HG02642 (cell line): Measurements from ENCODE around the gene HIC1.

ENCODE experiments used
- ATAC-seq: cut with Tn5 transposase; IDR thresholded peaks from one replicate; pipeline ENCODE4 v1.9.1; 2021; ENCODE audit warnings: mild to moderate bottlenecking; ENCODE audit not compliant: unreplicated experiment, poor library complexity

The HIC1 gene

DNA sequence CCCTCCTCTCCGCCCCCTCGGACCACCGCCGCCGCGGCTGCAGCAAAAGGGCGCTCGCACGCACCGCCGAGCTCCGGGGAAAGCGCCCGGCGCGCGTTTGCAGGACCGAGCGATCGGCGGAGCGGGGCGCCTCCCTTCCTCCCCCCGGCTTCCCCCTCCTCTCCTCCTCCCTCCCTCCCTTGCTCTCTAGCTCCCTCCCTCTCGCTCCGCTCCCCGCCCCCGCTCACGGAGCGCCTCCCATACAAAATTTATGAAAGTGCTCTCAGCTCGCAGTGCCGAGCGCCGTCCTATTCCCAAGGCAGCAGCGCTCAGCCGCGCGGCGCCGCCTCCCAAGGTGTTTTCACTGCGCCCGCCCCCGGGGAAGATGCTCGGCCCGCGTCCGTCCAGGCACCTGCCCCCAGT lies 29.7 kb upstream of the HIC1 start, which contains the start of gene RTN4RL1:
TSS of gene RTN4RL1 (minus strand) at position 115 of the 402 bp plus-strand sequence. CDS start 469 bp downstream, outside the sequence.
- ATAC-seq, result no peak

- no peak for ATAC-seq
Observed at GRCh38 chr17:2025622-2026309, 29.1 kb upstream of the HIC1 start.

GRCh38 chr17:2027528-2028233 lies 27.2 kb upstream of the HIC1 start:
- no peak for ATAC-seq

- no peak for ATAC-seq
Observed at GRCh38 chr17:2028234-2028614, 26.7 kb upstream of the HIC1 start.

DNA sequence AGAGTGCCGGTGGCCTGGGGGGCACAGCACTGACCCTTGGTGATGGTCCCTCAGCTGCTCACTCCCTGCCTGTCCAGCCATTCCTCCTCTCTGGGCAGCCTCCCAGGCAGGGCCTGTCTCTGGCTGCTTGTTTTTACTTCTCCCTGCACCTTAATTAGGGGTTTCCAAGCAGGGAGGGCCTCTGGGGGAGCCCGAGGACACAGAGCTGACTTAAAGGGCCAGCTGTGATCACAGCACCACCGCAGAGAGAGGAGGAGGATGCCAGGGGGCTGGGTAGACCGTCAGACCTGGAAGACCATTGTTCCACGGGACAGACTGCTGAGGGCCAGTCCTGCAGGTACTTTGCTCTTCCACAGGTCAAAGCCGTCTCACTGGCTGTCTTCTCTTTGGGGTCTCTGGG lies 26.2 kb upstream of the HIC1 start:
- no peak for ATAC-seq

DNA sequence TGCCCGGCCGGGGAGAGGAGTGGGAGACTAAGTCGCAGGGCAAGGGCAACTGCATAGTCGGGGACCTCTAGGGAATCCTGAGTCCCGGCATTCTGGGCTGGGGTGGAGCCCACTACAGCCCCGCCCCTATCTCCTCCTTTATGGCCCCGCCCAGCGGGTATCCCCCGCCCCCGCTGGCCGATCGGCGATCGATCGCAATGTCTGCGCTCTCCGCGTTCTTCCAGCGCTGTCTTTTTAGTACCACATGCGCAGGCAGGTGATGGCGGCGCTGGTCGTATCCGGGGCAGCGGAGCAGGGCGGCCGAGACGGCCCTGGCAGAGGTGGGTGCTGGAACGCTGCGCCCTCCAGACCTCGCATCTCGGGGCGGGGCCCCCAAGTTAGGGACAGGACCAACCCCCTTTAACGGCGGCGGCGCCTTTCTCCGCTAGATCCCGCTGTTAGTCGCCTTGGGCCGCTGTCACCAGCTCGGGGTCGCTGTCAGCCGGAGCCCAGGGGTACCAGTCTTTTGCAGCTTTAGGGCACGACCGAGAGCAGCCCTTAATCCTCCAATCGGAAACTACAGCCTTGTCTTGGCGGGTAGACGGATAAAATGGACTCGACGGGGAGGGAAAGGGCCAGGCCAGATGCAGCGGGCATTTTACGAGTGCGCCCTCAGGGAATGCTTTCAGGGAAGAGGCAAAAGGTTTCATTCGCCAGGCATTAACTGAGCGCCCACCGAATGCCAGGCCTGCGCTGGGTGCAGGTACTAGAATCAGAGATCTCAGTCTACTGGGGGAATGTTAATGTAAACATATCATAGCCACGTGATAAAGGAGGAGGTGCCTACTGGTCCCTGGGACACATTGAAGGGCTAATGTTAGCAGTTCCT lies 24.8 kb upstream of the HIC1 start, which contains the start of gene DPH1:
TSS of gene DPH1 (plus strand) at position 243 of the 868 bp plus-strand sequence. CDS start at position 260, 17 bp downstream.
- peak; percentile 79 for ATAC-seq

GRCh38 chr17:2030779-2031163 lies 24.1 kb upstream of the HIC1 start:
- ATAC-seq, result peak; percentile 17

DNA sequence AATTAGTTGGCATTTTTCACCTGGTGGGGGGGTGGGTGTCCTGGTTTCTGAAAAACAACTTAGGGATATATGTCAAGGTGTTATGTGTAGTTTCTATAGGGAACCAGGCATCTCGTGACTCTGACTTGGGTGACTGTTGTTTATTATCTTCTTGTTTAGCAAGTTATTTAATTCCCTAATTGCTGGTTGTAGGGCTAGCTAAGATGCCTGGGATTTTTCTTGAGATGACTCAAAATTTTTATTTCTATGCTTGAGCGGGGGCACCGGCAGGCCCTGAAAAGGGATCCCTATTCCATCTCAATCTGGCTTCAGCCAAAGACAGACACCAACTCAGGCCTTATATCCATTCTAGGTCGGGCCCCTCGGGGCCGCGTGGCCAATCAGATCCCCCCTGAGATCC lies 21.8 kb upstream of the HIC1 start:
- ATAC-seq, result no peak

DNA sequence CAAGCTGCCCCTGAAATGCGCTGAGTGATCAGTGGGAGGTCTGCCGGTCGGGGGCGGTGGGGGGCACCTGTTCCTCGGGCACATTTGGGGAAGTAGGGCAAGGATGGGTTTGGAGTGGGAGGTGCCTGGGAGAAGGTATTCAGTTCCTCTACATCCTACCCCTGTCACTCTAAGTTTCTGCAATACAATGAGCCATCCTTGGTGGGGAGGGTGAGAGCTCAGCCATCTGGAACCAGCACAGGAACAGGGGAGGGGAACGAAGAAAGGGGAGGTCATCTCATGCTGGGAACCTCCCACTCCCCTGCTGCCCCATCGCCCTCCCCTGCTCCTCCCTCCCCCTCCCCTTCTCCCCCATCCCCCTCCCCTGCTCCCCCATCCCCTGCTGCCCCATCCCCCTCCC lies 20.7 kb upstream of the HIC1 start:
- ATAC-seq, result no peak

DNA sequence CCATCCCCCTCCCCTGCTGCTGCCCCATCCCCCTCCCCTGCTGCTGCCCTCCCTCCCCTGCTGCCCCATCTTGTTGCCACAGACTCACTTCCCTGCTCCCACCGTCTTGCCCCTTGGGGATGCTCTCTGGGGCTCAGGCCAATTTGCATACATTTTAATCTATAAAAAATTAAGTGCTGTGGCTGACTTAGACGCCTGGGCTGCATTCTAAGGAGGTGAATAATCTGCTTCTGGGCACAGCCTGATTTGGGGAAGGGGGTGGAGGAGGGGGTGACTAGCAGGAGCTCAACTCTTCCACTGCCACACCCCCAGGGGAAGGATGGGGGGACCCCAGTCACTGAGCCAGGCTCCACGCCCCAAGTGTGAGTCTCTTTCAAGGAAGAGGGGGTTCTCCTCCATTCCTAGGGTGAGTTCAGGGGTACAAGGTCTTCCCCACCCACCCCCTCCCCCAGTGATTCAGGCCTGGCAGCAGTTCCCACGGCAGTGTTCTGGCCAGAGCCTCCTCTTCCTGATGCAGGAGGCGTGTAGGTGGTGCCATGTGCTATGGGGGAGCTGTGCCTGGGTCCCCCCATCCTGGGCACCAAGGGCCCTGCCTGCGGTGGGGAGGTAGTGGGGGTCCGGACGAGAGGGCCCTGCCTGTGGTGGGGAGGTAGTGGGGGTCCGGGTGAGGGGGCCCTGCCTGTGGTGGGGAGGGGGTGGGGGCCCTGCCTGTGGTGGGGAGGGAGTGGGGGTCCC lies 19.9 kb upstream of the HIC1 start:
- no peak for ATAC-seq

GRCh38 chr17:2035541-2036488 lies 19.1 kb upstream of the HIC1 start:
- ATAC-seq, result no peak

GRCh38 chr17:2037155-2037554 lies 17.7 kb upstream of the HIC1 start:
- ATAC-seq, result no peak

DNA sequence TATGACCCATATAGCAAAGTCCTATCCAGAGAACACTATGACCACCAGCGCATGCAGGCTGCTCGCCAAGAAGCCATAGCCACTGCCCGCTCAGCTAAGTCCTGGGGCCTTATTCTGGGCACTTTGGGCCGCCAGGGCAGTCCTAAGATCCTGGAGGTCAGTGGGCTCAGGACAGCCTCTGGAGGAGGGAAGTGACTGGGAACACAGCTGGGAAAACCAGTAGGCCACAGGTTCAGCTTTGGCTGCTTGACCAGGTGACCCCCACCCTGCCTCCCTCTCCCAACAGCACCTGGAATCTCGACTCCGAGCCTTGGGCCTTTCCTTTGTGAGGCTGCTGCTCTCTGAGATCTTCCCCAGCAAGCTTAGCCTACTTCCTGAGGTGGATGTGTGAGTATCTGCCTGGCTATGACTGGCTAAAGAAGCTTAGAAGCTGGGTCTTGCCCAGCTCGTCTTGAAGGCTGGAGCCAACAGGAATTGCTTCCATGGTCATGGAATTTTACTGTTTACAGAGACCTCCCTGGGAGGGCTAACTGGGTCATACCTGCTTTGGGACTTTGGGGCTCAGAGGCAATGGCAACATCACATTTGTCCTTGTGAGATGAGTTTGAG lies 14.6 kb upstream of the HIC1 start:
- no peak for ATAC-seq

DNA sequence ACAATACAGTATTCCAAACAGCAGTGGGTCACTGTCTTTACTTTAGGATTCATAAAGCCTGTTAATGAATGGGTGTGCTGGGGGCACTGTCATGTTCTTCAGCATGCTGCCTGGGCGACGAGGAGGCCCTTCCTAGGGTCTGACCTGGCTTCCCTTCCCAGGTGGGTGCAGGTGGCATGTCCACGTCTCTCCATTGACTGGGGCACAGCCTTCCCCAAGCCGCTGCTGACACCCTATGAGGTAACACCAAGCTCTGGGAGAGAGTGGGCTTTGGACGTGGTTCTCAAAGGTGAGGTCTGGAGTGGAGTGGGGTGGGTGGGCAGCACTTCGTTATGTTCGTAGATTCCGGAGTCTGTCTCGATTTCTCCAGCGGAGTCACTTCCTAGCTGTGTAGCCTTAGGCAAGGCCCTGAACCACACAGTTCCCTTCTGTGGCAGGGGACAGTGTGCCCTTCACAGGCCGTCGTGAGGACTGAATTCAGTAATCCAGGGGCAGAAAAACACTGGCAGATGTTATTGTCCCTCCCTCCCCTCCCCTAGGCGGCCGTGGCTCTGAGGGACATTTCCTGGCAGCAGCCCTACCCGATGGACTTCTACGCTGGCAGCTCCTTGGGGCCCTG lies 13.9 kb upstream of the HIC1 start:
- ATAC-seq, result no peak

DNA sequence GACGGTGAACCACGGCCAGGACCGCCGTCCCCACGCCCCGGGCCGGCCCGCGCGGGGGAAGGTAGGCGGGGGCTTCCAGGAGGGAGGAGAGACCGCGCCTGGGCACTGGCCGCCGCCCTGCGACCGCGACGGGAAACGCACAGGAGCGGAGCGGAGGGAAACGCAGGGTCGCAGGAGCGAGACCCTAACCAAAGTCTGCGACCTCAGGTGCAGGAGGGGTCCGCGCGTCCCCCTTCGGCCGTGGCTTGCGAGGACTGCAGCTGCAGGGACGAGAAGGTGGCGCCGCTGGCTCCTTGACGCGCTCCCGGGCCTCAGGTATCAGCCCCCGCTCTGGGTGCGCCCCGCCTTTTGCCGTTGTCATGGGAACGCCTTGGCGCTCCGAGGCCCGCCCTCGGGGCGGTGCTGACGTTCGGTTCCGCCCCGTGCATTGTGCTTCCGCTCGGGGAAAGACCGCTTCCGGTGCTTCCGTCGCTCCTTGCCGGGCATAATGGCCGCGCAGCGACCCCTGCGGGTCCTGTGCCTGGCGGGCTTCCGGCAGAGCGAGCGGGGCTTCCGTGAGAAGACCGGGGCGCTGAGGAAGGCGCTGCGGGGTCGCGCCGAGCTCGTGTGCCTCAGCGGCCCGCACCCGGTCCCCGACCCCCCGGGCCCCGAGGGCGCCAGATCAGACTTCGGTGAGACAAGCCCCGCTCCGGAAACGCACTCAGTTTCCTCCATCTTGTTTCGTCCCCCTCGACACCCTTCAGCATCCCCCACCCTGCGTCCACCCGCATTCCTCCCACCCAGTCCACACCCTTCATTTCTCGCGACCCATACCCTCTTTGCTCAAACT lies 13.1 kb upstream of the HIC1 start, which contains the start of gene OVCA2:
TSS of gene OVCA2 (plus strand) at position 462 of the 829 bp plus-strand sequence. CDS start at position 488, 26 bp downstream.
- ATAC-seq, result peak; percentile 93

GRCh38 chr17:2042390-2042847 lies 12.5 kb upstream of the HIC1 start:
- ATAC-seq, result no peak

DNA sequence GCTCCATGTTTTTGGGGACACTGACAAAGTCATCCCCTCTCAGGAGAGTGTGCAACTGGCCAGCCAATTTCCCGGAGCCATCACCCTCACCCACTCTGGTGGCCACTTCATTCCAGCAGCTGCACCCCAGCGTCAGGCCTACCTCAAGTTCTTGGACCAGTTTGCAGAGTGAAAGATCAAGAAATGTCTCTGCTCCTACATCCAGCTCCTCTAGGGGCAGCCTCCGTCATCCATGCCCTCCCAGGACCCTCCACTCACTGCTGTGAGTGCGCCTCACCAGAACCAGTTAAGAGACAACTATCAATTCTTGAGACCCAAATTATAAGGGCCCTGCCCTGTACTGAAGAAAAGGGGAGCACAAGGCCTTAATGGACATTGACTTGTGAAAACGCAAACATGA lies 12.0 kb upstream of the HIC1 start:
- ATAC-seq, result no peak
